ENCODE data around the gene NFE2L2.
"Not testable (repeated sequence)": the region's sequence is repeated elsewhere in the genome, so short reads cannot be mapped to it uniquely, and the experiment has no call there.

The NFE2L2 gene

GRCh38 chr2:177234267-177234666 lies 30.3 kb downstream of the NFE2L2 start:
- DNase-seq (ENCODE audit: insufficient read length, low spot score) (no peak), FAIRE-seq (no peak)
- TF ChIP-seq CTCF (IDR thresholded peaks at IDR 0.05; ENCODE audit: insufficient read depth, missing control alignments), result no peak

GRCh38 chr2:177232098-177232704 lies 32.3 kb downstream of the NFE2L2 start:
- FAIRE-seq, result no peak

GRCh38 chr2:177231270-177231669 lies 33.3 kb downstream of the NFE2L2 start:
- FAIRE-seq, result no peak
- TF ChIP-seq CTCF (IDR thresholded peaks at IDR 0.05; ENCODE audit: insufficient read depth, missing control alignments), result no peak

More at GRCh38 chr2:177232098-177232704, 32.3 kb downstream of the NFE2L2 start:
- DNase-seq (ENCODE audit: insufficient read length, low spot score), result no peak
- no peak for TF ChIP-seq CTCF (IDR thresholded peaks at IDR 0.05; ENCODE audit: insufficient read depth, missing control alignments)

GRCh38 chr2:177229442-177230242 lies 34.9 kb downstream of the NFE2L2 start:
- DNase-seq (ENCODE audit: insufficient read length, low spot score), result no peak
- FAIRE-seq, result no peak
- no peak for TF ChIP-seq CTCF (IDR thresholded peaks at IDR 0.05; ENCODE audit: insufficient read depth, missing control alignments)

More at GRCh38 chr2:177231270-177231669, 33.3 kb downstream of the NFE2L2 start:
- no peak for DNase-seq (ENCODE audit: insufficient read length, low spot score)

- no peak for TF ChIP-seq CTCF (IDR thresholded peaks at IDR 0.05; ENCODE audit: insufficient read depth, missing control alignments)
- no peak for DNase-seq (ENCODE audit: insufficient read length, low spot score)
- no peak for FAIRE-seq
Observed at GRCh38 chr2:177225965-177226360, 38.6 kb downstream of the NFE2L2 start.

DNA sequence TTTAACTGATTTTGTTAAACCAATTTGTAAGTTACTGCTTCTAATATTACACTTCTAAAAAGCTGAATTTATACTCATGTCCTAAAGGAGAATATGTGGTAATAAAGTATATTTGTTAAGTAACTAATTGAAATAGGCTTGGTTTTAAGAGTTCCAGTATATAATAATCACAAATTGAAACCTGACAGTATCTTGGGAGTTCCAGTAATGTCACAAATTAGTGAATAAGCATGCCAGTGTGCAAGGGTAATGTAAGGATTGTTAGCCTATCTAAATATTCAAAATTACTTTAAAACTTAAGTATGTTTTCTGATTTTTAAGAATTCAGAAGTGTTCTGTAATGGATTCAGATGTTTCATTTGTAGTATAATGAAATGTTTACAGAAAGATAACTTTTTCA lies 41.1 kb downstream of the NFE2L2 start:
- not testable (repeated sequence) for DNase-seq (ENCODE audit: insufficient read length, low spot score); FAIRE-seq

GRCh38 chr2:177221970-177222369 lies 42.6 kb downstream of the NFE2L2 start:
- DNase-seq (ENCODE audit: insufficient read length, low spot score), result no peak
- FAIRE-seq, result no peak
- no peak for TF ChIP-seq CTCF (IDR thresholded peaks at IDR 0.05; ENCODE audit: insufficient read depth, missing control alignments)

All from D721Med (cell line).